Activated CD8-positive, alpha-beta memory T cell treated with anti-CD3 and anti-CD28 coated beads, Interleukin-2, amount 50 U/mL, for 1 hour (primary cell): Measurements from ENCODE around the gene WDR20.
"Not testable (repeated sequence)": the region's sequence is repeated elsewhere in the genome, so short reads cannot be mapped to it uniquely, and the experiment has no call there.

Experiments
- DNase-seq: peaks from one replicate; pipeline ENCODE4 v3.0.0-alpha.2; 2020; ENCODE audit errors: extremely low read depth

WDR20 gene

GRCh38 chr14:102171173-102172020, 31.7 kb downstream of the WDR20 start:
- no peak for DNase-seq

GRCh38 chr14:102172021-102172272, 32.2 kb downstream of the WDR20 start:
- DNase-seq: not testable (repeated sequence)

- DNase-seq: not testable (repeated sequence)
These were observed 33.0 kb downstream of the WDR20 start for GRCh38 chr14:102172721-102173120.

GRCh38 chr14:102177161-102177560, 37.5 kb downstream of the WDR20 start:
- DNase-seq: no peak

- DNase-seq: no peak
These were observed 39.1 kb downstream of the WDR20 start for GRCh38 chr14:102178806-102179205.

GRCh38 chr14:102180248-102180998, 40.7 kb downstream of the WDR20 start:
- DNase-seq: no peak

GRCh38 chr14:102181187-102181586, 41.5 kb downstream of the WDR20 start:
- no peak for DNase-seq

GRCh38 chr14:102182190-102182589, 42.5 kb downstream of the WDR20 start:
- no peak for DNase-seq

GRCh38 chr14:102182936-102183619, 43.4 kb downstream of the WDR20 start:
- DNase-seq: no peak

GRCh38 chr14:102183886-102184285, 44.2 kb downstream of the WDR20 start:
- DNase-seq: no peak

GRCh38 chr14:102184316-102185035, 44.8 kb downstream of the WDR20 start:
- DNase-seq: no peak

- no peak for DNase-seq
These were observed 45.7 kb downstream of the WDR20 start for GRCh38 chr14:102185360-102185759.

GRCh38 chr14:102187044-102187443, 47.3 kb downstream of the WDR20 start:
- no peak for DNase-seq

GRCh38 chr14:102187568-102188001, 47.9 kb downstream of the WDR20 start:
- no peak for DNase-seq

GRCh38 chr14:102188187-102188586, 48.5 kb downstream of the WDR20 start:
- DNase-seq: no peak

- no peak for DNase-seq
These were observed 50.2 kb downstream of the WDR20 start for GRCh38 chr14:102189874-102190273.

GRCh38 chr14:102192840-102193502, 53.3 kb downstream of the WDR20 start:
- DNase-seq: no peak

- no peak for DNase-seq
These were observed 55.2 kb downstream of the WDR20 start for GRCh38 chr14:102194856-102195255.

GRCh38 chr14:102195446-102195845, 55.7 kb downstream of the WDR20 start:
- DNase-seq: no peak

- DNase-seq: no peak
These were observed 56.6 kb downstream of the WDR20 start for GRCh38 chr14:102196039-102196901.

GRCh38 chr14:102196902-102197230, 57.2 kb downstream of the WDR20 start:
- no peak for DNase-seq
